Spinal cord (tissue), 10 donors: ENCODE measurements around the gene KCNK6. TPM values are rescaled to one million over a fixed set of nuclear protein-coding genes. Genes with fewer than 3 reads are reported as not detected.

Source experiments
- DNase-seq, 6 donors: peaks; one replicate each; pipeline versions ENCODE4 v3.0.0 to v3.0.0-alpha.2; 2013 to 2015; ENCODE audit warnings: low spot score in 6 of 6, low read depth in 4 of 6
- H3K27ac ChIP-seq: one replicate; pipeline ENCODE4 v1.5.1; 2013; ENCODE audit warnings: low read depth, low read length, control low read depth
- H3K27me3 ChIP-seq: one replicate; pipeline ENCODE4 v1.6.1; 2013; ENCODE audit warnings: low read length; ENCODE audit not compliant: control insufficient read depth, insufficient read depth
- H3K36me3 ChIP-seq: one replicate; pipeline ENCODE4 v1.6.1; 2013; ENCODE audit warnings: low read length; ENCODE audit not compliant: control insufficient read depth, insufficient read depth
- H3K4me1 ChIP-seq: one replicate; pipeline ENCODE4 v1.6.1; 2013; ENCODE audit warnings: low read length; ENCODE audit not compliant: control insufficient read depth, insufficient read depth
- H3K4me3 ChIP-seq: one replicate; pipeline ENCODE4 v1.5.1; 2013; ENCODE audit warnings: low read depth, low read length, control low read depth
- H3K9me3 ChIP-seq: one replicate; pipeline ENCODE4 v1.6.1; 2013; ENCODE audit warnings: low read length; ENCODE audit not compliant: control insufficient read depth, insufficient read depth
- WGBS: methylation state at CpG from one replicate; pipeline ENCODE4 v1.1.5; 2013; ENCODE audit warnings: missing lambda C conversion rate; ENCODE audit not compliant: insufficient coverage; 5-methylcytosine and 5-hydroxymethylcytosine counted together
- polyA plus RNA-seq, 2 donors: library from polyadenylated mRNA; unstranded; fragments of 120-200 nt; gene quantifications; one replicate each; pipeline ENCODE4 v1.2.1, GENCODE V29; 2013; ENCODE audit not compliant: insufficient read length in 2 of 2
- total RNA-seq, 2 donors: library from RNA; depleted of rRNA in 1 of 2; stranded (reverse); fragments of 120-200 nt in 1 of 2; fragments of >200 nt in 1 of 2; gene quantifications; one replicate each; pipeline versions ENCODE4 v1.2.3 to v1.2.4, GENCODE V29; 2013 to 2014
- donor health status: healthy.

The KCNK6 gene
- total and polyA plus RNA-seq, 4 donors = 0.98 to 4.4 (median 2.0) TPM

GRCh38 chr19:38307597-38307996 is 12.0 kb upstream of the KCNK6 start:
- H3K4me1 ChIP-seq = no peaks in the 10 kb centered on the region
- H3K27me3 ChIP-seq = no peaks in the 10 kb centered on the region
- H3K36me3 ChIP-seq = peaks cover 65% of the 10 kb centered on the region
- 100% methylated on average over 6 of the region's 8 CpGs for WGBS
- no peak overlapping the region for H3K4me3 ChIP-seq
- H3K9me3 ChIP-seq = no peaks in the 10 kb centered on the region
- no peak for DNase-seq
- no peak overlapping the region for H3K27ac ChIP-seq

DNA sequence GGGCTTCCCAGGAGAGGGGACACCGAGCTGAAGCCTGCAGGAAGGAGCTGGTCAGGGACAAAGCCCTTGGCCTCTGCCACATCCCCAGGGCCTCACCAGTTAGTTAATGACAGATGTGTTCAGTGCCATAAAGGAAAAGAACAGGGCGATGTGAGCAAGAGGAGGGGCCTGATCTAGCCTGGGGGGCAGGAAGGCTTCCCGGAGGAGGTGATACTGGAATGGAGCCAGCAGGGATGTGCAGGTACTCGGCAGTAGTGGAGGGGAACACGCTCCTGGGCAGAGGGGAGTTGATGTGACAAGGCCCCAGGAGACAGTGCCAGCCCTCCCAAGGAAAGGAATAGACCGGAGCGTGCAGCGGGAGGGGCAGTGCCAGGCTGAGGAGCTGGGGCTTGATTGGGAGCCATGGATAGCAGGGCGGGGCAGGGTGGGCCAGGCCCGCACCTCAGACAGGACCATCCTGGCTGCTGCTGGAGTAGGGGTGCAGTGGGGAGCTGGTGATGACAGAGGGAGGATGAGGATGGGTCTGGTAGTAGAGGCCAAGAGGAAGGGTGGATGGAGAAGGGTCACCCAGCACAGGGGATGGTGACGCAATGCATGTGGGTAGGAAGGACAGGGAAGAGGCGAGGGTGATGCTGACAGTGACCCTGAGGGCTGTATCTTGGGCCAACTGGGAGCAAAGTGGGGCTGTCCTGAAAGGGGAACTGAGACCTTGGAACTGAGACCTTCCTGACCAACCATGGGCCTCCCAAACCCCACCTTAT is 11.5 kb upstream of the KCNK6 start:
- H3K27me3 ChIP-seq = no peaks in the 10 kb centered on the region
- H3K4me3 ChIP-seq = no peak overlapping the region
- DNase-seq = no peak
- H3K27ac ChIP-seq = no peak overlapping the region
- 93% methylated on average over 12 of the region's 12 CpGs for WGBS
- no peaks in the 10 kb centered on the region for H3K9me3 ChIP-seq
- peaks cover 65% of the 10 kb centered on the region for H3K36me3 ChIP-seq
- no peaks in the 10 kb centered on the region for H3K4me1 ChIP-seq

GRCh38 chr19:38308926-38309614 is 10.6 kb upstream of the KCNK6 start:
- no peaks in the 10 kb centered on the region for H3K27me3 ChIP-seq
- H3K4me1 ChIP-seq = no peaks in the 10 kb centered on the region
- WGBS = 93% methylated on average over 7 of the region's 24 CpGs
- H3K4me3 ChIP-seq = no peak overlapping the region
- H3K9me3 ChIP-seq = no peaks in the 10 kb centered on the region
- DNase-seq = no peak
- peaks cover 58% of the 10 kb centered on the region for H3K36me3 ChIP-seq
- H3K27ac ChIP-seq = no peak overlapping the region

GRCh38 chr19:38309615-38310278 is 9.9 kb upstream of the KCNK6 start:
- Histone ChIP-seq H3K4me1 (peaks cover under 1% of the 10 kb centered on the region), H3K27ac (no peak overlapping the region), H3K4me3 (no peak overlapping the region), H3K36me3 (peaks cover 51% of the 10 kb centered on the region), H3K27me3 (no peaks in the 10 kb centered on the region), H3K9me3 (no peaks in the 10 kb centered on the region)
- DNase-seq = no peak
- 100% methylated on average over 2 of the region's 3 CpGs for WGBS

- DNase-seq = no peak
- H3K36me3 ChIP-seq = peaks cover 46% of the 10 kb centered on the region
- no peak overlapping the region for H3K27ac ChIP-seq
- H3K4me3 ChIP-seq = no peak overlapping the region
- peaks cover 6% of the 10 kb centered on the region for H3K4me1 ChIP-seq
- WGBS = 100% methylated on average over 1 of the region's 2 CpGs
- H3K9me3 ChIP-seq = no peaks in the 10 kb centered on the region
- no peaks in the 10 kb centered on the region for H3K27me3 ChIP-seq
Observed at GRCh38 chr19:38310279-38310670, 9.4 kb upstream of the KCNK6 start.

DNA sequence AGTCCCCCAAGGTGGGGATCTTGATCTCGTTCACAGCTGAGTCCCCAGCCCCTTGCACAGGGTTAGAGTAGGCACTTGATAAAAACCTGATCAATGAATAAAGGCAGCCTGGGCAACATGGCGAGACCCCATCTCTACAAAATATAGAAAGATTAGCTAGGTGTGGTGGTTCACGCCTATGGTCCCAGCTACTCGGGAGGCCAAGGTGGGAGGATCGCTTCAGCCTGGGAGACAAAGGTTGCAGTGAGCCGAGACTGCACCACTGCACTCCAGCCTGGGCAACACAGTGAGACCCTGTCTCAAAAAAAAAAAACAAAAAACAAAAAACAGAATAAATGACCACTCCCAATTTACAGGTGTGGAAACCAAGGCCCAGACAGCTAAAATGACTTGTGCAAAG is 8.7 kb upstream of the KCNK6 start:
- DNase-seq = no peak
- Histone ChIP-seq H3K4me1 (peaks cover 8% of the 10 kb centered on the region), H3K36me3 (peaks cover 39% of the 10 kb centered on the region), H3K27ac (no peak overlapping the region), H3K9me3 (no peaks in the 10 kb centered on the region), H3K27me3 (no peaks in the 10 kb centered on the region), H3K4me3 (no peak overlapping the region)
- 83% methylated on average over 1 of the region's 6 CpGs for WGBS

DNA sequence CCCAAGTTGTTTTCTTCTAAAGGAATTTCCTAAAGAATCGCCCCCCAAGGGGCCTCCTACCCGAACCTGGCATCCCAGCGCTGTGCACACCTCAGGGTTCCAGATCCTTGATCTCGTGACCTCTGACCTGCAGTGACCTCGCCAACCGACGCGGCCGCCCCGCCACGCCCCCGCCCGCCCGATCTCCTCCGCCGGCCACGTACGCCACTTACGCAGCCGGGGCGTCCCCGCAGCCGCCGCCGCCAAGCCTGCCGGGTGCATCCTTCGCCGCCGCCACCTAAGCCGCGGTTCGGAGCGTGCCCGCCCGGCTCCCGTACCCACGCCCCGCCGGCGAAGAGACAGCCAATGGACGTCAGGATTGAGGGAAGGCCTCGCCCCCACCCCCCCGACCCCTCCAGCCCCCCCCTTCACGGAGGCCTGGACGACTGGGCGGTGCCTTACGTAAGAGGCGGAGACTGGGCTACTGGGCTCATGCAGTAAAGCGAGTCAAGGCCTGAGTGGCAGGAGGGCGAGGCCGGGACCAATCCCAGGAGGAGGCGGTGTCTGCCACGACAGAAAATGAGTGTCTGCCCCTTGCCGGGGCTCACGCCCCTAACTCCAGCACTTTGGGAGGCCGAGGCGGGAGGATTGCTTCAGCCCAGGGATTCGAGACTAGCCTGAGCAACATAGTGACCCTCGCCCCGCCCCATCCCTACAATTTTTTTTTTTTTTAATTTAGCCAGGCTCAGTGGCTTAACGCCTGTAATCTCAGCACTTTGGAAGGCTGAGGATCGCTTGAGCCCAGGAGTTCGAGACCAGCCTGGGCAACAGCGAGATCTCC is 3.8 kb upstream of the KCNK6 start, which contains the start of gene YIF1B:
Gene YIF1B (minus strand): TSS at position 291 of the 820 bp plus-strand sequence. CDS start 30 bp downstream, at position 261.
- H3K27me3 ChIP-seq = peaks cover 25% of the 10 kb centered on the region

GRCh38 chr19:38316477-38317067 is 3.1 kb upstream of the KCNK6 start:
- Histone ChIP-seq H3K9me3 (no peaks in the 10 kb centered on the region), H3K36me3 (no peaks in the 10 kb centered on the region), H3K27ac (peak overlapping the region; percentile 78), H3K4me1 (peaks cover 28% of the 10 kb centered on the region), H3K4me3 (peak overlapping the region; percentile 62), H3K27me3 (peaks cover 30% of the 10 kb centered on the region)
- WGBS = 33% methylated on average over 3 of the region's 8 CpGs
- DNase-seq = no peak

More for the DNA sequence above, 3.8 kb upstream of the KCNK6 start, which contains the start of gene YIF1B:
- WGBS = under 1% methylated on average over 51 of the region's 64 CpGs
- Histone ChIP-seq H3K27ac (peak within 1 kb of the TSS; percentile 78), H3K36me3 (peaks cover 2% of the 10 kb centered on the region), H3K4me3 (peak within 1 kb of the TSS; percentile 62), H3K4me1 (peaks cover 28% of the 10 kb centered on the region), H3K9me3 (no peaks in the 10 kb centered on the region)
- peak; percentile 79 to 99 (median 94) for DNase-seq
